HPDE6-E6E7 (cell line): Measurements from ENCODE around the gene REC114.
A peak's percentile ranks its signal among the peaks of the same experiment; 100 is the strongest.
"Not testable (repeated sequence)": the region's sequence is repeated elsewhere in the genome, so short reads cannot be mapped to it uniquely, and the experiment has no call there.

Source experiments
- DNase-seq: peaks from one replicate; pipeline ENCODE4 v3.0.0; 2011; ENCODE audit warnings: missing footprints; ENCODE audit errors: extremely low spot score

REC114 gene

GRCh38 chr15:73527598-73527997 lies 84.6 kb downstream of the REC114 start:
- no peak for DNase-seq

- no peak for DNase-seq
Observed at GRCh38 chr15:73530649-73531048, 87.7 kb downstream of the REC114 start.

GRCh38 chr15:73538123-73538522 lies 95.2 kb downstream of the REC114 start:
- DNase-seq = no peak

GRCh38 chr15:73538563-73539211 lies 95.7 kb downstream of the REC114 start:
- no peak for DNase-seq

GRCh38 chr15:73539212-73540128 lies 96.5 kb downstream of the REC114 start:
- no peak for DNase-seq

GRCh38 chr15:73540161-73540560 lies 97.2 kb downstream of the REC114 start:
- DNase-seq = no peak

- no peak for DNase-seq
Observed at GRCh38 chr15:73541479-73541878, 98.5 kb downstream of the REC114 start.

GRCh38 chr15:73548925-73549324 lies 106.0 kb downstream of the REC114 start:
- DNase-seq = not testable (repeated sequence)

- DNase-seq = no peak
Observed at GRCh38 chr15:73550190-73550589, 107.2 kb downstream of the REC114 start.

- DNase-seq = no peak
Observed at GRCh38 chr15:73555080-73555479, 112.1 kb downstream of the REC114 start.

- no peak for DNase-seq
Observed at GRCh38 chr15:73558529-73558928, 115.6 kb downstream of the REC114 start.

- DNase-seq = no peak
Observed at GRCh38 chr15:73560501-73561117, 117.6 kb downstream of the REC114 start.

GRCh38 chr15:73564255-73564654 lies 121.3 kb downstream of the REC114 start:
- DNase-seq = peak; percentile 32

- no peak for DNase-seq
Observed at GRCh38 chr15:73567020-73567419, 124.1 kb downstream of the REC114 start.

- DNase-seq = no peak
Observed at GRCh38 chr15:73568564-73569280, 125.8 kb downstream of the REC114 start.

- no peak for DNase-seq
Observed at GRCh38 chr15:73569361-73569760, 126.4 kb downstream of the REC114 start.

- no peak for DNase-seq
Observed at GRCh38 chr15:73570355-73571032, 127.5 kb downstream of the REC114 start.

- DNase-seq = no peak
Observed at GRCh38 chr15:73571346-73571745, 128.4 kb downstream of the REC114 start.

- DNase-seq = no peak
Observed at GRCh38 chr15:73572296-73572695, 129.3 kb downstream of the REC114 start.

- no peak for DNase-seq
Observed at GRCh38 chr15:73573037-73573436, 130.1 kb downstream of the REC114 start.

- DNase-seq = no peak
Observed at GRCh38 chr15:73573572-73573971, 130.6 kb downstream of the REC114 start.
